HG03571 (cell line): ENCODE results near the gene GPLD1.
"Not testable (repeated sequence)": the region's sequence is repeated elsewhere in the genome, so short reads cannot be mapped to it uniquely, and the experiment has no call there.

ENCODE experiments used
- ATAC-seq: cut with Tn5 transposase; IDR thresholded peaks from one replicate; pipeline ENCODE4 v1.9.1; 2021; ENCODE audit not compliant: unreplicated experiment

Gene GPLD1

DNA sequence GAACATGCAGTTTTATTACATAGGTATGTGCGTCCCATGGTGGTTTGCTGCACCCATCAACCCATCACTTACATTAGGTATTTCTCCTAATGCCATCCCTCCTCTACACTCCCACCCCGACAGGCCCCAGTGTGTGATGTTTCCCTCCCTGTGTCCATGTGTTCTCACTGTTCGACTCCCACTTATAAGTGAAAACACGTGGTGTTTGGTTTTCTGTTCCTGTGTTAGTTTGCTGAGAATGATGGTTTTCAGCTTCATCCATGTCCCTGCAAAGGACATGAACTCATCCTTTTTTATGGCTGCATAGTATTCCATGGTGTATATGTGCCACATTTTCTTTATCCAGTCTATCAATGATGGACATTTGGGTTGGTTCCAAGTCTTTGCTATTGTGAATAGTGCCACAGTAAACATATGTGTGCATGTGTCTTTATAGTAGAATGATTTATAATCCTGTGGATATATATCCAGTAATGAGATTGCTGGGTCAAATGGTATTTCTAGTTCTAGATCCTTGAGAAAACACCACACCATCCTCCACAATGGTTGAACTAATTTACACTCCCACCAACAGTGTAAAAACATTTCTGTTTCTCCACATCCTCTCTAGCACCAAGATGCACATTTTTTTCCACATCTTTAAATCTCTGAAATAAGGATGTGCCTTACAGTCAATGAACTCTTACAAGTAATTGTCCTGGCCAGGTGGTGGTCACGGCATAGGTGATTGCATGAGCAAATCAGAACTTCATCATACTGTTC is 104.8 kb downstream of the GPLD1 start:
- ATAC-seq, result not testable (repeated sequence)

DNA sequence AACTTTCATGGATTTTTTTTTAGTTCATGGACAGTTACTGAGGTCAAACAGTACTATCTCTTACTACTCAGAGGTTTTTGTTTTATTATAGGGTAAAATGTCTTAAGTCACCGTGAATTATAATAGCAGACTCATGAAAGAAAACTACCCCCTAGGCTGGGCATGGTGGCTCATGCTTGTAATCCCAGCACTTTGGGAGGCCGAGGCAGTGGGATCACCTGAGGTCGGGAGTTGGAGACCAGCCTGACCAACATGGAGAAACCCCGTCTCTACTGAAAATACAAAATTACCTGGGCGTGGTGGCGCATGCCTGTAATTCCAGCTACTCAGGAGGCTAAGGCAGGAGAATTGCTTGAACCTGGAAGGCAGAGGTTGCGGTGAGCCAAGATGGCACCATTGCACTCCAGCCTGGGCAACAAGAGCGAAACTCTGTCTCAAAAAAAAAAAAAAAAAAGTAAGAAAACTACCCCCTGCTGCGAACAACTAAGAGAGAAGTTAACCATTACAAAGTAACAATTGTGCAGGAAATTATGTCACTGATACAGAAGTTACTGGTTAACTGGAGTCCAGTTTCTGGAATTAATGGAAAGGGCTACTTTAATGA is 106.4 kb downstream of the GPLD1 start:
- ATAC-seq, result not testable (repeated sequence)

DNA sequence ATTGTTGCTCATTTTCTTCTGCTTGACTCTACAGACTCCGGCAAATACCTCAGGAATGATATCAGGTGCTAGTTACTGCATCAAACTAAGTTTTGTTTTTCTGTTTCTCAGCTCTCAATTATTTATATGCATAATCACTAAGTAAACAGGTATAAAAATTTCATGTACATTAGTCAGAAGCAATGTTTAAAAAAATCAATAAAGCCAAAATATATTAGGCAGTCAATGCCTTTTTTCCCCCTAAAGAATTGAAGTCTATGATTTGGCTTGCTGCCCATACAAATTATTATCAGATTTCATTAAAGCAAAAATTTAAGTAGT is 107.2 kb downstream of the GPLD1 start:
- no peak for ATAC-seq

DNA sequence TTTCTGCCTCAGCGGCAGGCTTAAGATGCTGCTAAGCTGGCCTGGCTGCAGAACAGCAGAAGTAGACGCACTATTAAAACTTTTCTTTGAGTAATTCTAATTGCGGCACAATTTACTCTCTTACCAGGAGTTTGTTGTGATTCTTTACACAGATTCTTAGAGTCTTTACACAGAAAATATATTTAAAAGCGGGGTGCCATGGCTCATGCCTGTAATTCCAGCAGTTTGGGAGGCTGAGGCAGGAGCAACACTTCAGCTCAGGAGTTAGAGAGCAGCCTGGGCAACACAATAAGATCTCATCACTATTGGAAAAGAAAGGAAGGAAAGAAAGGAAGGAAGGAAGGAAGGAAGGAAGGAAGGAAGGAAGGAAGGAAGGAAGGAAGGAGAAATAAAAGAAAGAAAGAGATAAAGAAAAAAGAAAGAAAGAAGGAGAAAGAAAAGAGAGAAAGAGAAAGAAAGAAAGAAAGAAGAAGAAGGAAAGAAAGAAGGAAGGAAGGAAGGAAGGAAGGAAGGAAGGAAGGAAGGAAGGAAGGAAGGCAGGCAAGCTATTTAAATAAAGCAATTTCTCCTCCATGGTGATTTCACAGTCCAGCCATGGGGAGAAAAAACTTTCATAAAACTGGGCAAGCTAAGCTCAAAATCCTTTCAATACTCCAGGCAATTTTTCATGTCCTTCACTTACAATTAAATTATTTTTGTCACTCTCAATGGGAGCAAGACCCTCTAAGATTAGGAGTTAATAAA is 107.7 kb downstream of the GPLD1 start:
- ATAC-seq, result no peak

DNA sequence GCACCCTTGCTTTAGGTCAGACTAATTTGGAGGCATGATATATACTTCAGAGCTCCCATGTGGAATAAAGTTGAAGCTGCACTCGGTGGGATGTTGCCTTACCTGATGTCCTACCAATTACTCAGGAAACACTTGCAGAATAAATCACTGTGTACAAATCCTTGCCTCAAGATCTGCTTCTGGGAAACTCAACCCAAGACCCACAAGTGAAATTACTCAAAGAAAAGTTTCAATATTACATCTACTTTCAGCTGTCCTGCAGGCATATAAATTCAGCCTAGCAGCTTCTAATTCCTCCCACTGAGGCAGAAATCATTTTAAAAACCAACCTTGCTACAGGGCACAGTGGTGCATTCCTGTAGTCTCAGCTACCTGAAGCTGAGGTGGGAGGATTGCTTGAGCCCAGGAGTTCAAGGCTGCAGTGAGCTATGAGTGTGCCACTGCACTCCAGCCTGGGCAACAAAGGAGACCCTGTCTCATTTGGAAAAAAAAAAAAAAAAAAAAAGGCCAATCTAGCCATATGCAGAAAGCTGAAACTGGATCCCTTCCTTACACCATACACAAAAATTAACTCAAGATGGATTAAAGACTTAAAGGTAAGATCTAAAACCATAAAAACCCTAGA is 110.8 kb downstream of the GPLD1 start:
- ATAC-seq, result no peak
